GM19035 (cell line): Measurements from ENCODE around the gene CFL1.
A peak's percentile ranks its signal among the peaks of the same experiment; 100 is the strongest.

Experiments used
- ATAC-seq: cut with Tn5 transposase; IDR thresholded peaks from one replicate; pipeline ENCODE4 v1.9.1; 2021; ENCODE audit not compliant: unreplicated experiment

Gene CFL1

DNA sequence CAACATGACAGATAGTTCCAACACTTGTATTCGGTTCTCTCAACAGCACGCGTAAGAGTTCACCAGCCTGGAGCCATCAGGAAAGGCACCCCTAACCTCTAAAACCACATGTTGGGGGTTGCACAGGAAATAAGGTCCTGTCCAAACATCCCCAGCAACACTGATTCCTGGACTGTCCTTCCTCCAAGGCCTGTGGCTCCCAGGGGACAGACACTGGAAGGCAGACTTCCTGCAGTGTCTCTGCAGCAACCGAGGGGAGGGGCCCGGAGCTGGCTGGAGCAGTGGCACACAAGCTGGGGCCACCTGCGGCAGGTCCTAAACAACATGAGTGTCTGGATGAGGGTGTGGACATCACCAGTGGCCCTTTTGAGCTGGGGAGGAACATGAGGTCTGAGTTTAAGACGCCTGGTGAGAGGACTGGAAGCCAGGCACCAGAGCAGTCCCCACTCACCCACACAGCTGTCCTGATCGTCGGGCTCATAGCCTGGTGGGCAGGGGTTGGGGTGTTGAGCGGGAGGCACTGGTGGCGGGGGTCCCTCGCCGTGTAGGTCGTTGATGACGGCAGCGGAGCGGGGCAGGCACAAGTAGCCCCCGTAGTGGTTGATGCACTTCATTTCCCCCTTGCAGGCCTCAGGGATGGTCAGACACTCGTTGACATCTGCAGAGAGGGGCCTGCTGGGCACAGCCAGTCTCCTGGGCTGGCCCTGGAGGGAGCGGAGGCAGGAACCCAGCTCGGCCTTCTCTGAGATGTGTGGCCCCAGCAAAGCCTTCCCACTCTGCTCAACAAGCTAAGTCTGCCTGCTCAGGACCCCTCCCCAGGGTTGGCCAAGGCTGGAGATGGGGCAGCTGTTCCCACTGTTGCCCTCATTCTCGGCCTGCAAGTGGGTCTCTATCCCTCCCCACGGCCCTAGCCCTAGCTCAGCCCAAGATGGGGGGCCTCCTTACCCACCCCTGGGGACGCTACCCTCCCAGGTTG, 13.0 kb upstream of the CFL1 start:
- ATAC-seq: no peak

DNA sequence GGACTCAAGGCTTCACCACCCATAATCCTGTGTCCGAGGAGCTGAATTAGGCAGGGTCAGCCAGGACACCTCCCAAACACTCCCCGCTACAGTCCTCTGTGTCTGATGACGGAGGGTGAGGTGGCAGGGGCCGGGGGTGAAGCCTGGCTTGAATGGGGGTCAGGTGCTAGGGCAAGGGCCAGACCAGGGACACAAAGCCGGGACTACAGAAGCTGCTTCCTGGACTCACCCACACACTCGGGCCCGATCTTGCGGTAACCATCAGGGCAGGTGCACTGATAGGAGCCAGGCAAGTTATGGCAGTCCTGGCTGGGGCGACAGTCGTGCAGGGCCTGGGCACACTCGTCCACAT, 12.3 kb upstream of the CFL1 start:
- no peak for ATAC-seq

DNA sequence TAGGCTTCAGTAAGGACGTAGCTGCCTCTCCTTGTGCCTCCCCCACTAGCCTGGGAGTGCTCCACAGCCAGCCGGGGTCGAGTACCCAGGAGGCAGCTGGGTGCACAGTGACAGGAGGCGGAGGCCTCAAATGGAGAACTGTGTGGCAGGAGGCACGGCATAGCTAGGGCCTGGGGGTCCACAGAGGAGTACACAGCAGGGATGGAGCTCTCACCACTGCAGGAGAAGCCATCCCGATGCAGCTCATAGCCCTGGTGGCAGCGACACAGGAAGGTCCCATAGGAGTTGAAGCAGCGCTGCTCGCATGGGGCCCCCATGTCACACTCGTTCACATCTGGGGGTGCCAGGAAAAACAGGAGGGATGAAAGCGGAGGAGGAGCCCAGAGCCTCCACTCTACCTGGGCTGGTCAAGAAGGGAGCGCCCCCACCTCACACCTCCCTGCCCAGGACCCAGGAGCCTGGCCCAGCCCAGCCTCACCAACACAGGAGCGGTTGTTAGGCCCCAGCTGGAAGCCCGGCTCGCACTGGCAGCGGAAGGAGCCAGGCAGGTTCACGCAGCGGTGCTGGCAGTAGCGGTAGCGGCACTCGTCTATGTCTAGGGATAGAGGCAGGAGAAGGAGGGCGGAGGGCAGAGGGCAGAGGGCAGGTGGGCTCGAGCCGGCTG, 11.8 kb upstream of the CFL1 start:
- no peak for ATAC-seq

DNA sequence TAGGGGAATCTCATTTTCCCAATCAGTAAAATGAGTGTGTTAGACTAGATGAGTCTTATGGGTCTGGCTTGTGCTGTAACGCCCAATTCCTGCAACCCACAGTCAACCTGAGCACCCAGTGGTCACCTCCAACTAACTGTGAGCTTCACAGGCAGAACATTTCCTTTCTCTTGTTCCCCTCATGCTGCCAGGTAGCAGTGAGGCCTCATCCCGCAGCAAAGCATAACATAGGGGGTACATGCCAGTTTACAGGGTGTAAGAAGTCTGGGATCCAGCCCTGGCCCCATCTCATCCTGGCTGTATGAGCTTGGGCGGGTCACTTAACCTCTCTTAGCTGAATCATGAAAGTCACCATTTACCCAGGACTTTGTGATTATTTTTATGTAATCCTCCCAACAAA, 10.9 kb upstream of the CFL1 start:
- no peak for ATAC-seq

DNA sequence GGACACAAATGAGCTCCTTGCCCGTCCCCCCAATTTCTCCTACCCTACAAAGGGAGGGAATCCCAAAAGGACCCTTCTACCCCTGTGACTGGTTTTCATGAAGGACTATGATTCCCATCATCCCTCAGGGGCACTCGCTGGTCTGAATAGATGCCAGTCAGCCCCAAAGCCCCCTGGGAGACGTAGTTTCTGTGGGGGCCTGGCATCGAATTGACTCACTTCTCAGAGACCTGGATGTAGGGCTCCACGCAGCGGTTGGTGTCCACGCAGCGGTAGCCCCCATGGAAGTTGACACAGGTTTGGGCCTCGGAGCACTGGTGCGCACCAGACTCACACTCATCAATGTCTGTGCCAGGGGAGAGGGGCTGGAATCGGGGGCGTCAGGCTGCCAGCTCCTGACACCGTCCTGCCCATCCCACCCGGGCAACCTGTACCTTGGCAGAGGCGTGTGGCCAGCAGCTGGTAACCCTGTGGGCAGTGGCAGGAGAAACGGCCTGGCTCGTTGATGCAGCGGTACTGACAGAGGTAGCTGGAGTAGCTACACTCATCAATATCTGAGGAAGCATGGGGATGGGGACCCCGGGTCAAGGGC, 10.2 kb upstream of the CFL1 start:
- ATAC-seq: no peak

DNA sequence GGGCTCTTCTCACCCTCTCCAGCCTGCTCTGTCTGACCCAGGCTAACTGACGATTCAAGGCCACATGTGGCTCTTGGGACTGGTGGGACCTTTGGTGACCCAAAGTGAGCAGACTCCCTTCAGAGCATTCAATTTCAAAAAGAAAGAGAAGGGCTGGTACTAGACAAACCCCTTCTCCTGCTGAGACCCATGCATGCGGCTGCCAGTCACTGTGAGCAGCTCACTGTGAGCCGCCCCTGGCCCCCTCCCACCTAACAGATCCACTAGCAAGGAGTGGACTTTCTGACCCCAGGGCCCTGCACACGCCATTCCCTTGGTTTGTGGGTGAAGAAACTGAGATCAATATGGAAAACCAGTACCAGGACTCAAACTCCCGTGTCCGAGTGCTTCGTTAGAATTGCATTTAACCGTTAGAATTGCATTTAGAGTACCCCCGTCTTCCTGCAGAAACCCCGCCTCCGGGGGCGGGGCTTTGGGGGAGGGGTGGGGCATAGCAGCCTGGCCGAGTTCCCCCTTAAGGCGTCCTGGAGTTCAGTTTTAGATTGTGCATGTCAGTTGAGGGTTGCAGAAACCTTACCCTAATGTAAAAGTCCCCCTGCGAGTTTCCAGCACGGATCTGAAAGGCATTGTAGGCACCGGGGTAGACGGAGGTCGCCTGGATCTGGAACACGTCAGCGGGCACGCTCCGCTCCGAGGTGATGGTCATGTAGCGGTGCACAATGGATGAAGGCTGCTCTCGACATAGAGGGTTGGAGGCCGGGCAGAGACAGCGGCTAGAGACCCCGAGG, 9.5 kb upstream of the CFL1 start:
- no peak for ATAC-seq

DNA sequence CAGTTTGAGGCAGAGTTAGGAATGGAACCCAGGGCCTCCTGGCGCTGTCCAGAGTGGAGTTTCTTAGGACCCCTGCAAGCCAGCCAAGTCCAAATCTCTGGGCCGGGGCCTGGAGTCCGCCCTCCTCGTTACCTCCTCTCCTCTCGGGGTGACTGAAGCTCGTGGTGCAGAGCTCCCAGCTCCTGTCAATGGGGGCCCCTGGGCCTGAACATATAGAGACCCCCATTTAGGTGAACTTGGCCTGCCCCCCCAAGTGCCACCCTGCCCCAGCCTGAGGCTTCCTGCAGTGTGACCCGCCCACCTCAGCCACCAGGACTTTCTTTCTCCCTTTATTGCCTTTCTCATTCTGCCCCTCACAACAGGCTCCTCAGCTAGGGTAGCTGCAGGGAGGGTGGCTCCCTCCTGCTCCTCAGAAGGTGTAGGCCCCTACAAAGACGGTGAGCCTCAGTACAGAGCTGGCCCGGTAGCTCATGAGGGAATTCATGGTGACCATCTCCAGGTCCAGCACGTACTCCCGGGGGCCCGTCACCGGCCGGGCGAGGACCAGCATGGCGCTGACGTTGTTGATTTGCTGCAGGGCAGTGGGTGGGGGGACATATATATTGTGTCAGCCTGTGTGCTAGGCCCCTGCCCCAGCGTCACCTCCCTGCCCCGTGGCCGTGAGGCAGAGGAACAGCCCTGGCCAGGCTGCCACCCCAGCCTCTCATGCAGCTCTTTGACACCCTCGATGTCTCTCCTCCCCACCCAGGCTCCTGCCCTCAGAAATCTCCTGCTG, 8.7 kb upstream of the CFL1 start:
- ATAC-seq: no peak

DNA sequence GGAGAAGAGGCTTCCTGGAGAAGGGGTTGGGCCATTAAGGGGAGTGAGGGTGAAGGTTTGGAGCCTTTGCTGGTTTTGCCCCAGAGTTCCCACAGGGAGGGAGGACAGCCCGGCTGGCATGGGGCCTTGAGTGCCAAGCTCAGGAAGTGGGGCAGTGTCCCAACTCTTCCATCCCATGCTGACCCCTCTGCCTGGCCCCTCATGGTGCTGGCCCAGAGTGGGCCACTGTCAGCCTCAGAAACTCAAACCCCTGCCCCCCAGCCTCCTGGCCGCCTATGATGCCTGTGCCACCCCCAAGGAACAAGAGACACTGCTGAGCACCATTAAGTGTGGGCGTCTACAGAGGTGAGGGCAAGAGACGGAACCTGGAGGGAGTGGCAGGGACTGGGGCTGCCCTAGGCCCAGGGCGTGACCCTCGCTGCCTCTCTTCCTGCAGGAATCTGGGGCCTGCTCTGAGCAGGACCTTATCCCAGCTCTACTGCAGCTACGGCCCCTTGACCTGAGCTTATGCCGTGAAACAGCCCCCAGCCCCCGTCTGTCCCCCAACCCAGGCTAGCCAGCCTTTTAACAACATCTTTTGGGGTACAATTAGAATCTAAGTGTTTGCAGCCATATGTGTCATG, 7.7 kb upstream of the CFL1 start:
- ATAC-seq: no peak

DNA sequence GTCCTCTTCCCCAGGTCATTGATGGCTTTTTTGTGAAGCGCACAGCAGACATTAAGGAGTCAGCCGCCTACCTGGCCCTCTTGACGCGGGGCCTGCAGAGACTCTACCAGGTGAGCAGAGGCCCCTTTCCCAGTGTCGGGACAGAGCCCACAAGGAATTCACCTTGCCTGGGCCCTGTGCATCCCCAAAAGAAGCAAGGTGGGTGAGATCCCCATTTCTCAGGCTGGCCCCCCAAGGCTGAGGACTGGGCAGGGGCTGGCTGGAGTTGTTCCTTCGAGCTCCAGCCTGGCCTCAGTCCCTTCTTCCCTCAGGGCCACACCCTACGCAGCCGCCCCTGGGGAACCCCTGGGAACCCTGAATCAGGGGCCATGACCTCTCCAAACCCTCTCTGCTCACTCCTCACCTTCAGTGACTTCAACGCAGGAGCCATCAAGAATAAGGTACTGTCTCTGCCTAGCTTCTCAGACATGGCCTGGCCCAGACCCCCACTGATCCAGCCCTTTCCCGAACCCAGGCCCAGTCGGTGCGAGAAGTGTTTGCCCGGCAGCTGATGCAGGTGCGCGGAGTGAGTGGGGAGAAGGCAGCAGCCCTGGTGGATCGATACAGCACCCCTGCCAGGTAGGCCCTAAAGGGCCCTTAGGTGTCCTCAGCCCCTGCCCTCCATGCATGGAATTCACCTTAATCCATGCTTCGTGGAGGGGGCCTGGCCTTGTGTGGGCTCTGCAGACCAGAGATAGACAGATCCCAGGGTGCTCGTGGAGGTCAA, 6.9 kb upstream of the CFL1 start:
- ATAC-seq: no peak

DNA sequence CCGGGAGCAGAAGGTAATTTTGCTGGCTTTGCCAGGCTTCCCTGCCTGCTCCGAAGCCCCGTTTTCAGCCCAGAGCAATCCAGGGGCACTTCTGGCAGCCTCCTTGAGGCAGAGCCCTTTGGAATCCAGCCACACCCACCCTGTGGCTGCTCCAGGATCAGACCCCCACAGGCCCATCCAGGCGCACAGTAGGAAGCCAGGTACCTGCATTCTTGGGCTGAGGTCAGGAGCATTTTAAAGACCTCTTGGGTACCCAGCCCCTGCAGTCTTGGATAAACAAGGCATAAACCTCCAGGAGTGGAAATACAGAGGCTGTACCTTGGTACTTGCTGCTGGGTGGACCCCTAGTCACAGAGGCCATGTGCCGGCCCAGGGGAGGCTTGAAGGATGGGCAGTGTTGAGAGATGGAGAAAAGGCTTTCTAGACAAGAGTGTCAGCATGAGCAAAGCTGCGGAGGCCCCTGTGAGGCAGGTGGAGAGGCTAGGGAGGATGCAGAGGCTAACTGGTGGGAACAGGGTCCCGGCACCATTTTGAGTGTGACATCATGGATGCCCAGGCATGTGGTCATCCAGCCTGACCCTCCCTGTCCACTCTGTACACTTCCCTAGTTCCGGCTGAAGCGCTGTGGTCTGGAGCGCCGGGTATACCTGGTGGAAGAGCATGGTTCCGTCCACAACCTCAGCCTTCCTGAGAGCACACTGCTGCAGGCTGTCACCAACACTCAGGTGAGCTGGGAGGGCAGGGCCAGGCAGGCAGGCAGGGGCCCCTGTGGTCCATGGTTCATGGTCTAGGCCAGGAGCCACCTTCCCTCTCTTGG, 6.1 kb upstream of the CFL1 start:
- no peak for ATAC-seq

DNA sequence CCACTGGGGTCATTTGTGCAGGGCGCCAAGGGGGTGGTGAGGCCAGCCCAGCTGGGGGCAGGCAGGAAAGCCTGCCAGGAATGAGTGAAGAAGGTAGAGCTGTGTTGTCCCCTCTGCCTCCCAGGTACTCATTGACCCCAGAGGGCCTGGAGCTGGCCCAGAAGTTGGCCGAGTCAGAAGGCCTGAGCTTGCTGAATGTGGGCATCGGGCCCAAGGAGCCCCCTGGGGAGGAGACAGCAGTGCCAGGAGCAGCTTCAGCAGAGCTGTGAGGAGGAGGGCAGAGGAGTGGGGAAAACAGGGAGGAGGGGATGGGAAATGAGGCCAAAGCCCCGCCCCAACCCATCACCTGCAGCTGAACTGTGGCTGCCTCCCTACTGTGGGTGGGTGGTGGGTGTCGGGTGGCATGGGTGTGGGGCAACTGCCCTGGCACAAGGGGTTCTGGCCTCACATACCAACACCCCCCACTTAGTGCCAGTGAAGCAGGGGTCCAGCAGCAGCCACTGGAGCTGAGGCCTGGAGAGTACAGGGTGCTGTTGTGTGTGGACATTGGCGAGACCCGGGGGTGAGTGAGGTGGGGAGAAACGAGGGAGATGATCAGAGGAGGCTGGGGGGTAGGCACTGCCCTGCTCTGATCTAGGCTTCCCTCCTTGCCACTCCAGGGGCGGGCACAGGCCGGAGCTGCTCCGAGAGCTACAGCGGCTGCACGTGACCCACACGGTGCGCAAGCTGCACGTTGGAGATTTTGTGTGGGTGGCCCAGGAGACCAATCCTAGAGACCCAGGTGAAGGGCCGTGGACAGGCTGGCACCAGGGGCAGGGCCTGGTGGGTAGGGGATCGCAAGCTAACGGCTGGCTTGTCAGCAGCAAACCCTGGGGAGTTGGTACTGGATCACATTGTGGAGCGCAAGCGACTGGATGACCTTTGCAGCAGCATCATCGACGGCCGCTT, 5.2 kb upstream of the CFL1 start:
- no peak for ATAC-seq

DNA sequence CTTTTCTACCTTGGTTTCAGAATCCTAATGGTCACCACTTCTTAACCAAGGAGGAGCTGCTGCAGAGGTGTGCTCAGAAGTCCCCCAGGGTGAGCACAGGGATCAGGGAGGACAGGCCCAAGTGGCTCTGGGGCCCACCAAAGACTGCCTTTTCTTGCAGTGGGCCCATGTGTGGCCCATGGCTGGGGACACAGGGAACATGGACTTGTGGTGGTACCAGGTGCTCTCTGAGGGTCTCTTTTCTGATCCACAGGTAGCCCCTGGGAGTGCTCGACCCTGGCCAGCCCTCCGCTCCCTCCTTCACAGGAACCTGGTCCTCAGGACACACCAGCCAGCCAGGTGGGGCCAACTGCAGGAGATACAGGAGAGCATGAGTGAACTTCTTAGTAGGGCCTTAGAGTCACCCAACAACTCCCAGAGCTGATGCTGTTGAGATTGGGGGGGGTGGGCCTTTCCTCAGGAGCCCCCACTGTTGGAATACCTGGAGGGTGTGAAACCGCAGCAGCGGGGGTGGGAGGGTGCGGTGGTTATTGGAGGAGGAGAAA, 4.3 kb upstream of the CFL1 start:
- no peak for ATAC-seq

DNA sequence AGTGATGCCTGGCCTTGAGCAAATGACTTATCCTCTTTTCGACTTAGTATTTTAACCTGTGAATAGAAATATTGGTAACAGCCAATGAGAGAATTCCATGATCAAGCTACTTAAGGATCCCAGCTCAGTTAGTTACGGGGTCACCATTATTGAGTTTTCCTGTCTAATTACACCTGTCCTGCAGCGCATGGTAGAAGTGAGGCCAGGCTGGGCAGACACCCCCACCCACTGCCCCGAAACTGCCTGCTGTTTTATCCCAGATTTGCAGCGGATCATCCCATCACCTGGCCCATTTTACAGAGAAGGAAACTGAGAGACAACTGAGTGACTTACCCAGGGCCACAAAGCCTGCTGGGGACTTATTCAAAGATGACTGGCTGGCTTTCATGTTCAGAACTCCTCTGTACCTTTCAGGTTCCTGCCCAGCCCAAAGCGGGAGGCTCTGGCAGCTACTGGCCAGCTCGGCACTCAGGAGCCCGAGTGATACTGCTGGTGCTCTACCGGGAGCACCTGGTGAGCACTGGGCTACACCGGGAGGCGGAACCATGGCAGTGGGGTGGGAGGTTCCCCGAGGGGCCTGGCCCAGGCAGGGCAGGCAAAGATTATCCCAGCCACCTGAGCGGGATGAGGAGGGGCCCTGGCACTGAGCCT, 3.7 kb upstream of the CFL1 start:
- no peak for ATAC-seq

DNA sequence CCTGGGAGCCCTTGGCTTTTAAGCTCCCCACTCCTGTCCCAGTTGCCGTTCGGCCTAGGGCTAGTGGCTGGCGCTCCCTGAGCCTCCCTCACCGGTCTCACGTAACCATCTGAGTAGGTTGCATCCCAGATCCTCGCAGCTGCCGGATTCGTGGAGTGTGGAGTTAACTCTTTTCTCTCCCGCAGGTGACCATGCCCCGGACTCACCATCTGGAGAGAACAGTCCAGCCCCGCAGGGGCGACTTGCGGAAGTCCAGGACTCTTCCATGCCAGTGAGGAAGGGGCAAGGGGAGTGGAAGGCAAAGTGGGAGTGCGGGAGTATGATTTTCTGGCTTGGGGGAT, 3.2 kb upstream of the CFL1 start:
- ATAC-seq: no peak

DNA sequence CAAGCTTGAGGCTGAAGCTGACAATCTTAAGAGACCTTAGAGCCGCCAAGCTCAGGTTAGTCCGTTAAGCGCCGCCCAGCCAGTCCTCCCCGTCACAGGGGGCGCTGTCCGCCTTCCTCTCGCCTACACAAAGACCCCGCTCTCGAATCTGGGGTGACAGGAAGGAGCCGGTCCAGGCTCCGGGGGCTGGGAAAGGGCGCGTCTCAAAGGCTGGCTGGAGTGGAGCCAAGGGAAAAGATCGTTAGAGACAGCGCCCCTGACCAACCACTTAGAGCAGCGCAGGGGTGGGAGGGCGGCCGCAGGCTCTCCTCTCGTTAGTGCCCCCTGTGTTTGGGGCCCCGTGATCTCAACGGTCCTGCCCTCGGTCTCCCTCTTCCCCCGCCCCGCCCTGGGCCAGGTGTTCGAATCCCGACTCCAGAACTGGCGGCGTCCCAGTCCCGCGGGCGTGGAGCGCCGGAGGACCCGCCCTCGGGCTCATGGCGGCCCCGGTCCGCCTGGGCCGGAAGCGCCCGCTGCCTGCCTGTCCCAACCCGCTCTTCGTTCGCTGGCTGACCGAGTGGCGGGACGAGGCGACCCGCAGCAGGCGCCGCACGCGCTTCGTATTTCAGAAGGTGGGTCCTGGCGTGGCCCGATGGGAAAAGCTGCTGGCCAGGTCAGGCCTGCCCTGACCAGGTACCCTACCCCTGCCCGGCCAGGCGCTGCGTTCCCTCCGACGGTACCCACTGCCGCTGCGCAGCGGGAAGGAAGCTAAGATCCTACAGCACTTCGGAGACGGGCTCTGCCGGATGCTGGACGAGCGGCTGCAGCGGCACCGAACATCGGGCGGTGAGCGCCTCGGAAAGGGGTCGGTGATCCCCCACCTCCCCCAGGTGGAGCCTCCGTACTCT, 2.5 kb upstream of the CFL1 start, which contains the start of gene MUS81:
Gene MUS81, plus strand, starts transcription at position 156 of the 887 bp plus-strand sequence. Its CDS starts 321 bp downstream, at position 477.
- peak; percentile 23 for ATAC-seq
